Suprapubic skin (tissue), 3 donors: ENCODE results near the gene XPC.

Experiments used
- CTCF ChIP-seq, 2 donors: fragments of 200-600 bp in 1 of 2; fragments of 450-650 bp in 1 of 2; sonication (generic) in 1 of 2; IDR thresholded peaks; one replicate each; pipeline ENCODE4 v1.5.1; 2016 to 2019; ENCODE audit warnings: antibody characterized with exemption in 2 of 2, mild to moderate bottlenecking in 1 of 2, moderate library complexity in 1 of 2
- POLR2AphosphoS5 ChIP-seq, 3 donors: sonication (generic); formaldehyde crosslinking; IDR thresholded peaks; one replicate each; pipeline ENCODE4 v1.6.1; 2017; ENCODE audit warnings: antibody characterized with exemption in 3 of 3

- TF ChIP-seq CTCF (IDR thresholded peaks at IDR 0.05) (no peak), POLR2AphosphoS5 (IDR thresholded peaks at IDR 0.05) (no peak)
These were observed 37.7 kb downstream of the XPC start for GRCh38 chr3:14140668-14141067.
